OCI-M2 (cell line): ENCODE results near the gene FADD.
"Not testable (repeated sequence)": the region's sequence is repeated elsewhere in the genome, so short reads cannot be mapped to it uniquely, and the experiment has no call there.

Source experiments
- DNase-seq: peaks from one replicate; lab custom pipeline; 2025; ENCODE audit not compliant: unreplicated experiment; lab: John Stamatoyannopoulos, UW

FADD gene

GRCh38 chr11:70203751-70204465, 812 bp downstream of the FADD start:
- DNase-seq = no peak

DNA sequence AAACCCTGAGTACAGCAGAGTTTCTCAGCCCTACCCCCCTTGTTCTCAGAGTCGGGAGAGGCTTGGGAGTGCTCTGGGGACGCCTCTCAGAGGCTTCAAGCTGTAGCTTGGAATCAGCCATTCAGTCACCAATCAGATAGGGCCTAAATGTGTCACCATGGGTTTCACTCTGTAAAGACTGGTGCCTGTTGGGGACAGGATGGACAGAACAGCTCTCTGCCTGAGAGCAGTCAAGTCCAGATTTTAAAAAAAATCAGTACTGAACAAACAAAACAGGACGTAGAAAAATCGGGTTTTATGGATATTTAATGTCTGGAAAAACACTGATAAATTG, 1.3 kb downstream of the FADD start:
- DNase-seq = no peak

DNA sequence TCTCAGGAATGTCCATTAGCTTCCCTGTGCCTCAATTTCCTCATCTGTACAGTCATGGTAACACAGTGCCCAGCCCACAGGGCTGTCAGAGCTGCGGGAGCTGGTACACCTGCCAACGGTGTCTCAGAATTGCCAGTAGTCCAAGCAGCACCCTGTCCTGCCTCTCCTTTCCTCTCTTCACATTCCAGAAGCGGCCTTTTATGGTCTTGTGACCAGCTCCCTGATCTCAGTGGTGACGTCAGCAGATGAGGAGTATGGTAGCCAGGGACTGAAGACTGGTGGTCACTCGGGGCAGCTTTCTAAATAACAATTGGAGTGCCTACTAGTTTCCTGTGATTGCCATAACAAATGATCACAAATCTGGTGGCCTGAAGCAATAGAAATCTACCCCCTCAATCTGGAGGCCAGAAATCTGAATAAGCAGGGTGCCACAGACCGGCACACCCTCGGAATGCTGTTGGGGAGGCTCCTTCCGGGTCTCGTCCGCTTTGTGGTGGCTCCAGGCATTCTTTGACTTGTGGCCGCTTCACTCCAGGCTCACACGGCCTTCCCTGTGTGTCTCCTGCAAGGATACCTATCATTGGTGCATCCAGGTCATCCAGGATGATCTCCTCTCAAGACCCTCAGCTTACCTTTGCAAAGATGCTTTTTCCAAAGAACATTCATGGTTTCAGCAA, 2.1 kb downstream of the FADD start:
- DNase-seq = no peak

DNA sequence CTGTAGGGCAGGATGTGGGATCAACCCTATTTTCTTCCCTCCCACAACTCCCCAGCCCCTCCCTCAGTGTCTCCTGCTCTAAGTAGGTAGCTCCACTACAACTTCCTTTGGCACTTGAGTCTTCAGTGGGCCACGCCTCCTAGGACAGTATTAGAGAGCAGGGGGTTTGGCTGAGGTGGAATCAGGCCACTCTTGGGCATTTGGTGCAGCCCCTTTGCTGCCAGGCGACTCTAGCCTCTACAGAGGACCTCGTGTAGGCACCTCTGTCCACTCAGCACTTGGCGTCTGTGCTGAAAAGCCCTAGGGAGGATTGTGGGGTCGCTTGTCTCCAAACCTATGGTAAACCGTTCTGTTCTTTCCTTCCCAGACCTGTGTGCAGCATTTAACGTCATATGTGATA, 2.7 kb downstream of the FADD start:
- no peak for DNase-seq

- DNase-seq = no peak
Measured at GRCh38 chr11:70206226-70206981, 3.3 kb downstream of the FADD start.

- no peak for DNase-seq
Measured at GRCh38 chr11:70206982-70207376, 3.9 kb downstream of the FADD start.

- DNase-seq = no peak
Measured at GRCh38 chr11:70207531-70208131, 4.5 kb downstream of the FADD start.

DNA sequence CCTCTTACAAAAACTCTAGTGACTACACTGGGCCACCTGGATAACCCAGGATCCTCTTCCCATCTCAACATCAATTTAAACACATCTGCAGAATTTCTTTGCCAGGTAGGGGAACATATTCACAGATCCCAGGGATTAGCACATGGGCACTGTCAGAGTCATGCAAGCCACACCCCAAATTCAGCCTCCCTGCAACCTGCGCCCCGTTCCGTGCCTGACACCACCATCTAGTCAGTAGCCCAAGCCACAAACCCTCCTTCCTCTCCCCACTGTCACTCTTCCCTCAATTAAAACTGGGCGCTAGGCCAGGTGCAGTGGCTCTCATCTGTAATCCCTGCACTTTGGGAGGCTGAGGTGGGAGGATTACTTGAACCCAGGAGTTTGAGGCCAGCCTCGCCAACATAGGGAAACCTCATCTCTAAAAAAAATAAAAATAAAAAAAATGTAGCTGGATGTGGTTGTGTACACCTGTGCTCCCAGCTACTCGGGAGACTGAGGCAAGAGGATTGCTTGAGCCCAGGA, 6.4 kb downstream of the FADD start:
- DNase-seq = no peak

- DNase-seq = no peak
Measured at GRCh38 chr11:70210051-70210501, 7.0 kb downstream of the FADD start.

GRCh38 chr11:70210530-70210929, 7.4 kb downstream of the FADD start:
- DNase-seq = no peak

DNA sequence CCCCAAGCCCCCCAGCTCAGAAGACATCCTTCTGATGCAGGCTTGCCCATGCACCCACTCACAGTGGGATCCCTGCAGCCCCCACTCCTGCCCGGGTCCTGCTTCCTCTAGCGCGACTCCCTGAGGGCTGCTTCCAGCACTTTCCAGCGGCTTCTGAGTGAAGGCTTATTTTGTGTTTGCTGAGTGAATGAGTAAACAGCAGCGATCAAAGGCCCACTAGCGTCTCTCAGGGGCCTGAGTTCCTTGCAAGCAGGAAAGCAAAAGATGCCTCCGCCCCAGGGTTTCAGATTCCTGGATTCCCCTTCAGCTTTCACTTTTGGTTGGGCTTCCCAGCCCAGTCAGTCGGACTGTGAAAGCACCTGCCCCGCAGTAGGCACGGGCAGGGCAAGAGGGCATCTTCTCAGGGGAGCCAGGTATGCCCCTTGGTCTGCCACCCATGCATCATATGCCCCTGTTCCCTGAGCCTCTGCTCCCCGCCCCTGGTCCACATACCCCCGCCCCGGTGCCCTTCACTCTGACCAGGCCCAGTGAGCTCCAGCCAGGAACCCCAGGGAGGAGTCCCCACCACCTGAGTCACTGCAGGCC, 9.2 kb downstream of the FADD start:
- no peak for DNase-seq

DNA sequence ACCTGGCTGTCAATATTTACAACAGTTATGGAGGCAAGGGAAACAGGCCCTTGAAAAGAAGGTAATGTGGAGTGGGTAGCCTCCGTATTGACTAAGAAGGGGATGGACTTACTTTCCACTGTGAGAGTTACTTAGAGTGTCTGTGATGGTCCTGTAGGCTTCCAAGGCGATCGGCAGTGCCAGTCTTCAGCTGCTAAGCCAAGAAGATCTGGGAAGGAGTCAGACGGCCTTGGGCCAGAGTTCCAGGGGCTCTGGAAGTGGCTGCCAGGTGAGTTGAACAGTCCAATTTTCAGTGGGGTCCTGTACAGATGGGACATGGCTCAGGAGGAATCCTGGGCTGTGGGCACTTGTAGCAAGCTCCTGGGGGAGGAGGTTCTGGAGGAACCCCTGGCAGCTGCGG, 14.3 kb downstream of the FADD start:
- not testable (repeated sequence) for DNase-seq

- not testable (repeated sequence) for DNase-seq
Measured at GRCh38 chr11:70218076-70218475, 15.0 kb downstream of the FADD start.

- DNase-seq = no peak
Measured at GRCh38 chr11:70220136-70220535, 17.0 kb downstream of the FADD start.

GRCh38 chr11:70220920-70221319, 17.8 kb downstream of the FADD start:
- DNase-seq = no peak

GRCh38 chr11:70225681-70226177, 22.6 kb downstream of the FADD start:
- DNase-seq = no peak

- DNase-seq = no peak
Measured at GRCh38 chr11:70226183-70226582, 23.1 kb downstream of the FADD start.

- no peak for DNase-seq
Measured at GRCh38 chr11:70226967-70227366, 23.9 kb downstream of the FADD start.

- DNase-seq = no peak
Measured at GRCh38 chr11:70229737-70230136, 26.6 kb downstream of the FADD start.

DNA sequence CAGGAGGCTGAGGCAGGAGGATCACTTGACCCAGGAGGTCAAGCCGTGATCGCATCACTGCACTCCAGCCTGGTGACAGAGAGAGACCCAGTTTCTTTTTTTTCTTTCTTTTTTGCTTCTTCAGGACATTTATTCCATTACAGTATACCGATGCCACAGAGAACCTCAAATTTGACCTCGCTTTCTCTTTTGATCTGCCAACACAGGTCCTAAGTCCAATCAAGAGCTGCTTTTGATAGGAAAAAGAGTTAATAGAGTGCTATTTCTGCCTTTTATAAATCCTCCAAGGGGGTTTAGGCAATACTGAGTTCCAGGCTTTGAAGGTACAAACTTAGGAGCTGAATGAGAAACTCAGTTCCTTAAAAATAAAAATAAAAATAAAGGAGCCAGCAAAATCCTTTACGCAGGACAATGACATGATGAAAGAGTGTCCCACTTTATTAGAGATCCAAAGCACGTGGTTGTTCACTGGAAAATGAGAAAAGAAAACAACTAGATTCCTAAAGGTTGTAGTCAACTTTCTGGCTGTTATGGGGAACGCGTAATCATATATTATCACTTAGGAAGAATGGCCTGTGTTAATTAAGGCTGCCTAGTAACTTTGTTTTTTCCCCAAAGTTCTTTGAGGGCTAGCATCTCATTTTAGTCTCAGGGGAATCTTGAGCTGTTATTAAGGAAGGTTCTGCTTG, 27.2 kb downstream of the FADD start:
- DNase-seq = no peak
